WTC11 (cell line): ENCODE data around the gene ADGRL3.
"Not testable (repeated sequence)": the region's sequence is repeated elsewhere in the genome, so short reads cannot be mapped to it uniquely, and the experiment has no call there.

Experiments
- CBFB ChIP-seq: sonication (generic); formaldehyde crosslinking; IDR thresholded peaks from 2 replicates; pipeline ENCODE4 v1.8.1; 2022; ENCODE audit warnings: mild to moderate bottlenecking, low read depth, missing genetic modification reagents
- CTCF ChIP-seq: fragments of 200-600 bp; IDR thresholded peaks from 2 replicates; pipeline ENCODE4 v1.8.0; 2022; ENCODE audit warnings: antibody characterized with exemption
- NFE2L1 ChIP-seq: sonication (generic); formaldehyde crosslinking; IDR thresholded peaks from 2 replicates; pipeline ENCODE4 v1.8.1; 2023; ENCODE audit warnings: missing genetic modification reagents
- SP1 ChIP-seq: sonication (generic); formaldehyde crosslinking; conservative IDR thresholded peaks from 2 replicates; pipeline ENCODE4 v1.8.1; 2022; ENCODE audit warnings: missing genetic modification reagents
- TEAD1 ChIP-seq: sonication (generic); formaldehyde crosslinking; IDR thresholded peaks from 2 replicates; pipeline ENCODE4 v1.8.0; 2022; ENCODE audit warnings: mild to moderate bottlenecking, missing genetic modification reagents

- TF ChIP-seq CTCF; SP1 (CRISPR knock-in tag); TEAD1 (CRISPR knock-in tag); CBFB (CRISPR knock-in tag); NFE2L1 (CRISPR knock-in tag): not testable (repeated sequence)
Observed at GRCh38 chr4:61758596-61758995, 558.5 kb downstream of the ADGRL3 start.
